K562 (cell line): Measurements from ENCODE around the gene UQCRH. TPM values are rescaled to one million over a fixed set of nuclear protein-coding genes. Genes with fewer than 3 reads are reported as not detected.

Experiments used
- ARID1B ChIP-seq: fragments of 450-650 bp; IDR thresholded peaks from 2 replicates; pipeline ENCODE4 v1.6.1; 2016; ENCODE audit warnings: antibody characterized with exemption, mild to moderate bottlenecking, inconsistent platforms
- CCAR2 ChIP-seq: fragments of 200-400 bp; formaldehyde crosslinking; IDR thresholded peaks from 2 replicates; pipeline ENCODE4 v1.6.1; 2017; ENCODE audit warnings: mild to moderate bottlenecking, low read depth, low read length
- GABPB1 ChIP-seq: sonication (generic); formaldehyde crosslinking; IDR thresholded peaks from 2 replicates; pipeline ENCODE4 v1.8.0; 2022; ENCODE audit warnings: mild to moderate bottlenecking, missing genetic modification reagents
- MLX ChIP-seq, 2 experiments: fragments of 450-650 bp in 1 of 2; sonication (generic) in 1 of 2; formaldehyde crosslinking; conservative IDR thresholded peaks; 2 replicates each; pipeline versions ENCODE4 v1.4.0 to v1.8.1; 2020 to 2022; ENCODE audit warnings: mild to moderate bottlenecking in 1 of 2, missing genetic modification reagents in 1 of 2
- POLR2AphosphoS2 ChIP-seq: IDR thresholded peaks from 2 replicates; pipeline ENCODE4 v1.6.1; 2012; ENCODE audit warnings: low read length, improper control_type of control experiment
- SMC3 ChIP-seq: conservative IDR thresholded peaks from 2 replicates; pipeline ENCODE4 v1.6.1; 2011; ENCODE audit warnings: low read depth, low read length, improper control_type of control experiment; ENCODE audit not compliant: insufficient read depth
- SREBF1 ChIP-seq: fragments of 150-350 bp; IDR thresholded peaks from 2 replicates; pipeline ENCODE4 v1.6.1; 2014; ENCODE audit warnings: antibody characterized with exemption, low read depth, low read length, borderline replicate concordance
- ZBTB2 ChIP-seq: fragments of 450-650 bp; IDR thresholded peaks from 2 replicates; pipeline ENCODE4 v1.6.1; 2016; ENCODE audit warnings: antibody characterized with exemption
- ZBTB34 ChIP-seq: fragments of 250-450 bp; sonication (Bioruptor Pico); IDR thresholded peaks from 2 replicates; pipeline ENCODE4 v1.8.0; 2021; ENCODE audit warnings: mild to moderate bottlenecking, moderate library complexity
- ZBTB7A ChIP-seq: IDR thresholded peaks from 2 replicates; pipeline ENCODE4 v1.6.1; 2011; ENCODE audit warnings: low read depth, mild to moderate bottlenecking, low read length, moderate library complexity, borderline replicate concordance; ENCODE audit not compliant: control insufficient read depth
- ZFP36 ChIP-seq: fragments of 150-350 bp; IDR thresholded peaks from 2 replicates; pipeline ENCODE4 v1.6.1; 2018; ENCODE audit warnings: low read length, low read depth; ENCODE audit not compliant: partially characterized antibody
- ZNF224 ChIP-seq: sonication (generic); formaldehyde crosslinking; IDR thresholded peaks from 2 replicates; pipeline ENCODE4 v1.8.0; 2022; ENCODE audit warnings: mild to moderate bottlenecking, missing genetic modification reagents
- ZNF23 ChIP-seq: fragments of 250-450 bp; sonication (Bioruptor Pico); IDR thresholded peaks from 2 replicates; pipeline ENCODE4 v1.4.0; 2020; ENCODE audit warnings: mild to moderate bottlenecking
- ZNF785 ChIP-seq: fragments of 250-450 bp; sonication (Bioruptor Pico); IDR thresholded peaks from 2 replicates; pipeline ENCODE4 v1.4.0; 2020; ENCODE audit warnings: mild to moderate bottlenecking
- polyA plus RNA-seq, 8 experiments: library from polyadenylated mRNA; depleted of rRNA in 4 of 8; stranded (reverse) in 5 of 8; unstranded in 3 of 8; fragments of >200 nt; fragmentation: Nextera tagmentation in 2 of 8; fragmentation: Illumina TruSeq in 1 of 8; extraction: Ambion mirVana in 2 of 8; extraction: Trizol in 1 of 8; gene quantifications; 2 replicates each; pipeline versions ENCODE4 v1.2.1 to v1.2.3, GENCODE V29; 2011 to 2014; ENCODE audit warnings: inconsistent platforms in 1 of 8, missing spikeins in 1 of 8
- total RNA-seq, 7 experiments: library from RNA; depleted of rRNA in 6 of 7; stranded (reverse); fragments of >200 nt in 6 of 7; fragmentation: Illumina TruSeq in 2 of 7; extraction: Trizol in 2 of 7; gene quantifications; 2 replicates each; pipeline versions ENCODE4 v1.2.1 to v1.2.3, GENCODE V29; 2011 to 2021; ENCODE audit warnings: low replicate concordance in 1 of 7
- TF ChIP-seq, protein P1 (sequence below): sonication (generic); formaldehyde crosslinking; IDR thresholded peaks from 2 replicates; pipeline ENCODE4 v1.8.0; 2022; ENCODE audit warnings: mild to moderate bottlenecking, missing genetic modification reagents
- TF ChIP-seq, protein P2 (sequence below), 2 experiments: fragments of 450-650 bp; conservative IDR thresholded peaks; 2 replicates each; pipeline ENCODE4 v1.6.1; 2017; ENCODE audit warnings: mild to moderate bottlenecking in 2 of 2, moderate library complexity in 2 of 2
- TF ChIP-seq, protein P3 (sequence below): fragments of 250-450 bp; sonication (Bioruptor Pico); IDR thresholded peaks from 2 replicates; pipeline ENCODE4 v1.9.0; 2021; ENCODE audit warnings: mild to moderate bottlenecking

Gene UQCRH
- total and polyA plus RNA-seq, 9 of the 15 experiments (the other 6 are each of a cell fraction or from before 2014, with no cell fraction given): 1,267 to 5,184 (median 2,410) TPM

DNA sequence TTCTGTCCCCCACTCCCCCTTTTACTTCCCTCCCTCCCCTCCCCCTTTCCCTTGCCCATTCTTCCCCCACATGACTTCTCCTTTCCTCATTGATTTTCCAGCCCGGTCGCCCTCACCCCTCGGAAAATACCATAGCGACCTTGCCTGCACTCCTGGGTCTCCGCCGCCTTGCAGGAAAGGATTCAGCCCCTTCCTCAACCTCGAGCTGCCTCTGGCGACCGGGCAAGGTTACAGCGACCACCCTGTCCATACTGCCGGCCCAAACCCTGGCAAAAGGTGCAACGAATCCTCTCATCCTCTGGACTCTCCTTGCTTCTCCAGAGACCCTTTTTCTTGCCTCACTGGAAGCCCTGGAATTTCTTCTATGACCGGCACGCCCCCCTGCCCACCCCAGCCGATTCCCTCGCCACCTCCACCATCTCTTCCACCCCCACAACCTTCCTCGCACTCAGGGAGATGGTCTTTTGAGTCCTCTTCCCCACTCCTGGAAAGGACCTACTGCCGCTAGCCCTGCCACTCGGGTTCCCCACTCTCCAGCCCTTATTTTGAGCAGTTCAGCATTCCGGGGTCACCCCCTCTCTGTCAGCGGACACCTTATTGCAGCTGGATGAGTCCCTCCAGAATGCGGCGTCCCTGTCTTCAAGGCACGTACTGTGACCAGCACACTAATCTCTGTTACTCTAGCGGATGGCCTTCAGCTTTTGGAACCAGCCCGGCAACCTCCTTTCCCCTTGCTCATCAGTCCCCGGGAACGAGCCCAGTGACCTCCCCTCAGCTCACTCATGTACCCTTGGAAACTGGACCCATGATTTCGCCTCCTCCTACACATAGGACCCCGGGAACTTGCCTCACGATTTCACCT lies 38.0 kb downstream of the UQCRH start (continued):
- TF ChIP-seq ZFP36 (no peak), ARID1B (0 out of 2 replicates have a peak, but pooled peaks have one; percentile 4), SMC3 (no peak), ZBTB2 (no peak), ZBTB7A (no peak), ZNF224 (CRISPR knock-in tag) (no peak), SREBF1 (no peak), CCAR2 (no peak), GABPB1 (CRISPR knock-in tag) (peak; percentile 16; the same call in 1 of the 2 replicates), ZBTB34 (CRISPR knock-in tag) (no peak), MLX (CRISPR knock-in tag; conservative IDR thresholded peaks at IDR 0.05) (no peak), POLR2AphosphoS2 (no peak), ZNF785 (CRISPR knock-in tag) (no peak), ZNF23 (CRISPR knock-in tag) (no peak)
- TF ChIP-seq, protein P1, sequence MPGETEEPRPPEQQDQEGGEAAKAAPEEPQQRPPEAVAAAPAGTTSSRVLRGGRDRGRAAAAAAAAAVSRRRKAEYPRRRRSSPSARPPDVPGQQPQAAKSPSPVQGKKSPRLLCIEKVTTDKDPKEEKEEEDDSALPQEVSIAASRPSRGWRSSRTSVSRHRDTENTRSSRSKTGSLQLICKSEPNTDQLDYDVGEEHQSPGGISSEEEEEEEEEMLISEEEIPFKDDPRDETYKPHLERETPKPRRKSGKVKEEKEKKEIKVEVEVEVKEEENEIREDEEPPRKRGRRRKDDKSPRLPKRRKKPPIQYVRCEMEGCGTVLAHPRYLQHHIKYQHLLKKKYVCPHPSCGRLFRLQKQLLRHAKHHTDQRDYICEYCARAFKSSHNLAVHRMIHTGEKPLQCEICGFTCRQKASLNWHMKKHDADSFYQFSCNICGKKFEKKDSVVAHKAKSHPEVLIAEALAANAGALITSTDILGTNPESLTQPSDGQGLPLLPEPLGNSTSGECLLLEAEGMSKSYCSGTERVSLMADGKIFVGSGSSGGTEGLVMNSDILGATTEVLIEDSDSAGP (CRISPR knock-in tag): no peak
- TF ChIP-seq, protein P2, sequence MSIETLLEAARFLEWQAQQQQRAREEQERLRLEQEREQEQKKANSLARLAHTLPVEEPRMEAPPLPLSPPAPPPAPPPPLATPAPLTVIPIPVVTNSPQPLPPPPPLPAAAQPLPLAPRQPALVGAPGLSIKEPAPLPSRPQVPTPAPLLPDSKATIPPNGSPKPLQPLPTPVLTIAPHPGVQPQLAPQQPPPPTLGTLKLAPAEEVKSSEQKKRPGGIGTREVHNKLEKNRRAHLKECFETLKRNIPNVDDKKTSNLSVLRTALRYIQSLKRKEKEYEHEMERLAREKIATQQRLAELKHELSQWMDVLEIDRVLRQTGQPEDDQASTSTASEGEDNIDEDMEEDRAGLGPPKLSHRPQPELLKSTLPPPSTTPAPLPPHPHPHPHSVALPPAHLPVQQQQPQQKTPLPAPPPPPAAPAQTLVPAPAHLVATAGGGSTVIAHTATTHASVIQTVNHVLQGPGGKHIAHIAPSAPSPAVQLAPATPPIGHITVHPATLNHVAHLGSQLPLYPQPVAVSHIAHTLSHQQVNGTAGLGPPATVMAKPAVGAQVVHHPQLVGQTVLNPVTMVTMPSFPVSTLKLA (conservative IDR thresholded peaks at IDR 0.05): no peak
- TF ChIP-seq, protein P3, sequence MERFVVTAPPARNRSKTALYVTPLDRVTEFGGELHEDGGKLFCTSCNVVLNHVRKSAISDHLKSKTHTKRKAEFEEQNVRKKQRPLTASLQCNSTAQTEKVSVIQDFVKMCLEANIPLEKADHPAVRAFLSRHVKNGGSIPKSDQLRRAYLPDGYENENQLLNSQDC (CRISPR knock-in tag): no peak
